Femur (tissue), 1 donor: ENCODE data around the gene AQP9.
"Not testable (repeated sequence)": the region's sequence is repeated elsewhere in the genome, so short reads cannot be mapped to it uniquely, and the experiment has no call there.

Experiments
- DNase-seq: peaks from one replicate; pipeline ENCODE4 v3.0.0-alpha.2; 2017

Gene AQP9

GRCh38 chr15:58185439-58185838, 47.3 kb downstream of the AQP9 start:
- DNase-seq: no peak

GRCh38 chr15:58189148-58189811, 51.1 kb downstream of the AQP9 start:
- DNase-seq: no peak

- no peak for DNase-seq
Observed at GRCh38 chr15:58190419-58190818, 52.2 kb downstream of the AQP9 start.

GRCh38 chr15:58193636-58194035, 55.5 kb downstream of the AQP9 start:
- DNase-seq: not testable (repeated sequence)

GRCh38 chr15:58200739-58201138, 62.6 kb downstream of the AQP9 start:
- no peak for DNase-seq

- DNase-seq: no peak
Observed at GRCh38 chr15:58201516-58201915, 63.3 kb downstream of the AQP9 start.

GRCh38 chr15:58203537-58203936, 65.4 kb downstream of the AQP9 start:
- peak; percentile 76 for DNase-seq

- DNase-seq: no peak
Observed at GRCh38 chr15:58206151-58206550, 68.0 kb downstream of the AQP9 start.

GRCh38 chr15:58208217-58208616, 70.0 kb downstream of the AQP9 start:
- DNase-seq: not testable (repeated sequence)

GRCh38 chr15:58209007-58209481, 70.9 kb downstream of the AQP9 start:
- DNase-seq: not testable (repeated sequence)

- DNase-seq: not testable (repeated sequence)
Observed at GRCh38 chr15:58210031-58210430, 71.8 kb downstream of the AQP9 start.

GRCh38 chr15:58212909-58213526, 74.8 kb downstream of the AQP9 start:
- no peak for DNase-seq

- DNase-seq: no peak
Observed at GRCh38 chr15:58213587-58214338, 75.6 kb downstream of the AQP9 start.

- DNase-seq: no peak
Observed at GRCh38 chr15:58214591-58215340, 76.6 kb downstream of the AQP9 start.

- DNase-seq: no peak
Observed at GRCh38 chr15:58217460-58217859, 79.3 kb downstream of the AQP9 start.

GRCh38 chr15:58221591-58222241, 83.5 kb downstream of the AQP9 start:
- DNase-seq: no peak

- no peak for DNase-seq
Observed at GRCh38 chr15:58222679-58223078, 84.5 kb downstream of the AQP9 start.

GRCh38 chr15:58223432-58223831, 85.3 kb downstream of the AQP9 start:
- no peak for DNase-seq

- peak; percentile 71 for DNase-seq
Observed at GRCh38 chr15:58224068-58224467, 85.9 kb downstream of the AQP9 start.

GRCh38 chr15:58227706-58228543, 89.7 kb downstream of the AQP9 start:
- peak; percentile 79 for DNase-seq

- DNase-seq: no peak
Observed at GRCh38 chr15:58228718-58229117, 90.5 kb downstream of the AQP9 start.
